Measurements from ENCODE around the gene ANKRD40.
"Not testable (repeated sequence)": the region's sequence is repeated elsewhere in the genome, so short reads cannot be mapped to it uniquely, and the experiment has no call there.

ANKRD40 gene

DNA sequence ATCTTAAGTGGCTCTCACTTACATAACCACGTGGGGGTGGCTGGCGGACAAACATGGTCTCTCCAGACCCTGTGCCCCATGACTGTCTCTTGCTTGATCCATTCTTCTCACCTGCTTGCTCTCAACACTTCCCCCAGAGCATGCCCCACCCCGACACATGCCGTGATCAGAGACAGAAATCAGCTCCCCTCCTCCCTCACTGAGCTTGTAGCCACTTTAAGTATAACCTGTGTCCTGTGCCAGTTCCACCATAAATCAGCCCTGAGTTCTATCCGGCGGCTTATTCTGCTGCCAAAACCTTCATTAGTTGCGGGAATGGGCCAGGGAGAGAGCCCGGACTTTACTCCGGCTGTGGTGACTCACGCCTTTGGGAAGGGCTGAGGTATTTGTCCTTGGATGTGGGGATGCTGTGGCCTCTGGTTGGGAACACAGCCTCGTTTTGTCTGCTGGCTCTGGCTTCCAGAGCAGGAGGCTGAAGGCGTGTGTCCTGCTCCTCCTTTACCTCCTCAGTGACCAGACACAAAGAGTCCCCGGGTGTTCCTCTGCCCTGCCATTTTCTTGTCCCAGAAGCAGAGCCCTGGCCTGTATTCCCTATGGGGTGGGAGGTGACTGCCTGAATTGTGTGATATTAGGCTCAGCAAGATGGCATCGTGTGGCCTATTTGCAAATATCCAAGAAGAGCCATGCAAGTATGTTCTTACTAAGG lies 21.1 kb downstream of the ANKRD40 start:
- DNase-seq (ENCODE audit: low read depth), result no peak

DNA sequence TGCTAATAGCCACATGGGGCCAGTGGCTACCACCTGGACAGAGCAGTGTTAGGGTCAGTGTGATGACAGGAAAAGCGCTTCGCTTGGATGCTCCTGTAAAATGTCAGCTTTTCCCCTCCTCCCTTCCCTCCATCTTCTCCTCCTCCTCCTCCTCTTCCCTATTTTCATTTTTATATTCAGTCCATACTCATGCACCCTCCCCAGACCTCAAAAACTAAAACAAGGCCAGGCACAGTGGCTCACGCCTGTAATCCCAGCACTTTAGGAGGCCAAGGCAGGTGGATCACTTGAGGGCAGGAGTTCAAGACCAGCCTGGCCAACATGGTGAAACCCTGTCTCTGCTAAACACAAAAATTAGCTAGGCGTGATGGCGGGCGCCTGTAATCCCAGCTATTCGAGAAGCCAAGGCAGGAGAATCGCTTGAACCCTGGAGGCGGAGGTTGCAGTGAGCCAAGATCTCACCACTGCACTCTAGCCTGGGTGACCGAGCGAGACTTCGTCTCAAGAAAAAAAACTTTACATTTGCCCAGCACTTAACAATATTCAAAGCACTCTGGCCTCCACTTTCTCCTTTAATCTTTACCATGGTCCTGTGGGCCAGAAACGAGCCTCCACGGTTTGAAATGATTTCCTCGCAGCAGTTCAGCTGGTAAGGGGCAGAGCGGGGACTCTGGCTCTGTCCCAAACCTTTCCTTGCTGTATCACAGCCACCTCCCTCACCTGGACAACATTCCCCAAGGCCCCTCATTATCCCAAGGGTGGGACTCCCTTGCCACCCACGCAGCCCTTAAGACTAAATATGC lies 21.8 kb downstream of the ANKRD40 start:
- no peak for DNase-seq (ENCODE audit: low read depth)

GRCh38 chr17:50685334-50685665 lies 22.4 kb downstream of the ANKRD40 start:
- DNase-seq (ENCODE audit: low read depth), result no peak

DNA sequence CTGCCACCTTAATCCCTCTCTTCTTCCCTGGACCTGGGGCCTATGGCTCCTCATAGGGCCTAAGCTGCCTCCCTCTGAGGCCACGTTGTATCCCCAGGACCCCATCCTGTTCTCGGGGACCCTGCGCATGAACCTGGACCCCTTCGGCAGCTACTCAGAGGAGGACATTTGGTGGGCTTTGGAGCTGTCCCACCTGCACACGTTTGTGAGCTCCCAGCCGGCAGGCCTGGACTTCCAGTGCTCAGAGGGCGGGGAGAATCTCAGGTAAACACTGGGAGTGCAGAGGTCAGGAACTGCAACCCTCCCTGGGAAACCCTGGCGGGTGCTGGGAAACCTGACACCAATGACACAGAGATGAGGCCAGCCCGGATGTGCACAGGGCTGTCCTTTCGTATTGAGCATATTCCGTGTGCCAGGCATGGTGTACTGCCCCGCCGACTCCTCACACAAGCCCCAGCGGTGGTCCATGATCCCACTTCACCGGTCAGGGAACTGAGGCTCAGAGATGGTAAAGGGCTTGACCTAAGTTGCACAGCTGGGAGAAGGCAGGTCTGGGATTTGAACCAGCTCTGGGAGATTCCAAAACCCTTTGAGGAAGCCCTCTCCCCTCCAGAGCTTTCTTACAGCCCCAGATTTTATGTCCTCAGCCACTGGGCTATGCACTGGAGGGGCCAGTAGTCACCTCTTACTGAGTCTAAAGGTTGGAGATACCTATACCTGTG lies 22.9 kb downstream of the ANKRD40 start:
- no peak for DNase-seq (ENCODE audit: low read depth)

- DNase-seq (ENCODE audit: low read depth), result no peak
These were observed 23.5 kb downstream of the ANKRD40 start for GRCh38 chr17:50684288-50684611.

- DNase-seq (ENCODE audit: low read depth), result no peak
These were observed 24.1 kb downstream of the ANKRD40 start for GRCh38 chr17:50683434-50684287.

DNA sequence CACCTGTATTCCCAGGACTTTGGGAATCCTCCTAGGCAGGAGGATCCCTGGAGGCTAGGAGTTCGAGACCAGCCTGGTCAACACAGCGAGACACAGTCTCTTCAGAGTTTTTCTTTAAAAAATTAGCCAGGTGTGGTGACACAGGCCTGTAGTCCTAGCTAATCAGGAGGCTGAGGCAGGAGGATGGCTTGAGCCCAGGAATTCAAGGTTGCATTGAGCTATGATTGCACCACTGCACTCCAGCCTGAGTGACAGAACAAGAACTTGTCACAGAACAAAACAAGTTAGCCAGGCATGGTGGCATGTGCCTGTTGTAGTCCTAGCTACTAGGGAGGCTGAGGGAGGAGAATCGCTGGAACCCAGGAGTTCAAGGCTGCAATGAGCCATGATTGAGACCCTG lies 24.8 kb downstream of the ANKRD40 start:
- DNase-seq (ENCODE audit: low read depth), result no peak

GRCh38 chr17:50682441-50682840 lies 25.3 kb downstream of the ANKRD40 start:
- DNase-seq (ENCODE audit: low read depth), result no peak

- no peak for DNase-seq (ENCODE audit: low read depth)
These were observed 26.2 kb downstream of the ANKRD40 start for GRCh38 chr17:50681263-50682200.

GRCh38 chr17:50680543-50681262 lies 27.0 kb downstream of the ANKRD40 start:
- DNase-seq (ENCODE audit: low read depth), result not testable (repeated sequence)

- DNase-seq (ENCODE audit: low read depth), result no peak
These were observed 27.6 kb downstream of the ANKRD40 start for GRCh38 chr17:50680126-50680525.

DNA sequence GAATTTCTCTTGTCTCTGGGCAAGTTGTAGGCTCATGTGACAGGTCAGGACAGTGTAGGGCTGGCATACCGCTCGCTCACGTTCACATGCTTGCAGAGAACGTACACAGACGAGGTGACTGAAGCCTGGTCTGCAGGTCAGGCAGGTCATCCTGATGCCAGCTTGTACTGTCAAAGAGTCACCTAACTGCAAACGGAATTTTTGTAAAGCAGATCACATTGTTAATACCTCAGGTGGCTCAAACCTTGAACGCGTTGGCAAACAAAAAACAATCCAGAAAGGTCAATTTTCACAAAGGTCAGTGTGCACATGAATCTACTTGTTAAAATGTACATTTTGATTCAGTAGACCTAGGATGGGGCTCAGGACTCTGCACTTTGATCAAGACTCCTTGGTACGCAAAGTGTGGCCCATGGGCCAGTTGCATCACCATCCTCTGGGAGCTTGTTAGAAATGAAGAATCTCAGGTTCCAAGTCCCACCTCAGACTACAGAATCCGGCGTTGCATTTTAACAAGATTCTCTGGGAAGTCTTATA lies 28.6 kb downstream of the ANKRD40 start:
- no peak for DNase-seq (ENCODE audit: low read depth)

- DNase-seq (ENCODE audit: low read depth), result no peak
These were observed 29.8 kb downstream of the ANKRD40 start for GRCh38 chr17:50677851-50678375.

GRCh38 chr17:50676065-50676975 lies 31.4 kb downstream of the ANKRD40 start:
- DNase-seq (ENCODE audit: low read depth), result no peak

DNA sequence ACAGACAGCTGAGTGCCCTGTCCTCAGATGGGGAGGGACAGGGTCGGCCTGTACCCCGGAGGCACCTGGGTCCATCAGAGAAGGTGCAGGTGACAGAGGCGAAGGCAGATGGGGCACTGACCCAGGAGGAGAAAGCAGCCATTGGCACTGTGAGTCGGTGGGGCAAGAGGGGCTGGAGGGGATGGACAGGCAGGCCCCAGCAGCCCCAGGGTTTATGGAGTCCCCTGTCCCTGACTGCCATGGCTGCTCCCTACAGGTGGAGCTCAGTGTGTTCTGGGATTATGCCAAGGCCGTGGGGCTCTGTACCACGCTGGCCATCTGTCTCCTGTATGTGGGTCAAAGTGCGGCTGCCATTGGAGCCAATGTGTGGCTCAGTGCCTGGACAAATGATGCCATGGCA lies 32.1 kb downstream of the ANKRD40 start:
- DNase-seq (ENCODE audit: low read depth), result no peak

GRCh38 chr17:50675190-50675589 lies 32.5 kb downstream of the ANKRD40 start:
- no peak for DNase-seq (ENCODE audit: low read depth)

DNA sequence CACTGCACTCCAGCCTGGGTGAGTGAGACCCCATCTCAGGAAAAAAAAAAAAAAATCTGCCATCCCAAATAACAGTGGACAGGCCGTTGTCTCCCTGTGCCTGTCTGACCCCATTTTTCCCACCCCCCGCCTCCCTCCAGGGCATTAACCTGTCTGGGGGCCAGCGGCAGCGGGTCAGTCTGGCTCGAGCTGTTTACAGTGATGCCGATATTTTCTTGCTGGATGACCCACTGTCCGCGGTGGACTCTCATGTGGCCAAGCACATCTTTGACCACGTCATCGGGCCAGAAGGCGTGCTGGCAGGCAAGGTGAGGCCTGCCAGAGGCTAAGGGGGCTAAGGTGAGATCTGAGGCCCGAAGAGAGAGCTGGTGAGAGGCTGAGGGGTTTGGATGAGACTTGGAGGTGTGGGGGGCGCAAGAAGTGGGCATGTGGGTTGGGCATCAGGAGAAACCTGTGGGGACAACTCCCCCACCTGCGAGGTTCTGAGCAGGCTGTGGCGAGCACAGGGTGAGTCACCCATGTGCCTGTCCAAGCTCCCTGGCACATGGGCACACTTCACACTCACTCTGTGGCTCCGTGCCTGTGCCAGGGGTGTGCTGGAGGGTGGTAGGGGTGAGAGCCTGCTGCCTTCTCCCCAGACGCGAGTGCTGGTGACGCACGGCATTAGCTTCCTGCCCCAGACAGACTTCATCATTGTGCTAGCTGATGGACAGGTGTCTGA lies 34.7 kb downstream of the ANKRD40 start:
- DNase-seq (ENCODE audit: low read depth), result no peak

- DNase-seq (ENCODE audit: low read depth), result no peak
These were observed 35.6 kb downstream of the ANKRD40 start for GRCh38 chr17:50672071-50672470.
